Pancreas (tissue), 10 donors: Measurements from ENCODE around the gene COL5A1. TPM values are rescaled to one million over a fixed set of nuclear protein-coding genes. Genes with fewer than 3 reads are reported as not detected.
A peak's percentile ranks its signal among the peaks of the same experiment; 100 is the strongest.

Experiments used
- ATAC-seq, 4 donors: fragments of 200-7000 bp; cut with Tn5 transposase; one replicate each; pipeline versions ENCODE4 v1.8.0 to v1.9.1; 2020; ENCODE audit warnings: mild to moderate bottlenecking in 4 of 4, moderate library complexity in 4 of 4
- DNase-seq, 6 donors: peaks; one replicate each; pipeline ENCODE4 v3.0.0-alpha.2; 2020
- FAIRE-seq: peaks from 2 replicates; lab custom pipeline; 2012; peaks lifted over from hg19 to GRCh38; lab: Jason Lieb, UNC
- H3K27ac ChIP-seq, 4 donors: fragments of 200-600 bp; sonication (generic); 1 replicate in 3 of 4; 2 replicates in 1 of 4; pipeline versions ENCODE4 v1.5.0 to v1.8.0; 2020
- H3K27me3 ChIP-seq, 4 donors: fragments of 200-600 bp; one replicate each; pipeline ENCODE4 v1.8.0; 2021
- H3K36me3 ChIP-seq, 3 donors: fragments of 200-600 bp; sonication (generic) in 1 of 3; one replicate each; pipeline versions ENCODE4 v1.5.0 to v1.8.0; 2020 to 2021
- H3K4me1 ChIP-seq, 3 donors: fragments of 200-600 bp; one replicate each; pipeline ENCODE4 v1.8.0; 2021
- H3K4me3 ChIP-seq, 4 donors: fragments of 200-600 bp; sonication (generic) in 2 of 4; one replicate each; pipeline versions ENCODE4 v1.5.0 to v1.8.0; 2020 to 2021
- H3K9me3 ChIP-seq, 4 donors: fragments of 200-600 bp; one replicate each; pipeline ENCODE4 v1.8.0; 2021
- WGBS, 2 donors: extraction: QIAGEN DNeasy Blood & Tissue Kit; methylation state at CpG; one replicate each; pipeline ENCODE4 v1.1.7; 2013; 5-methylcytosine and 5-hydroxymethylcytosine counted together
- intact Hi-C, 3 donors: fragments of 100-400 bp; cut with DNase I; formaldehyde crosslinking; loops; one replicate each; pipeline versions ENCODE4 v1.11.1 to v1.14.2; 2022
- polyA plus RNA-seq, 2 donors: library from polyadenylated mRNA; stranded (reverse); fragments of 200-250 nt; gene quantifications; one replicate each; pipeline ENCODE4 v1.2.3, GENCODE V29; 2013
- total RNA-seq, 6 donors: library from RNA; stranded (reverse); fragmentation: NEBNext Ultra II Directional in 4 of 6; extraction: Animal tissue kit (Norgen Biotek cat#: 25700) in 4 of 6; gene quantifications; one replicate each; pipeline versions ENCODE4 v1.2.1 to v1.2.4, GENCODE V29; 2021 to 2023
- TF ChIP-seq, protein P1 (sequence below), 4 donors: fragments of 200-600 bp; sonication (generic) in 3 of 4; IDR thresholded peaks; one replicate each; pipeline versions ENCODE4 v1.5.0 to v1.8.0; 2021; ENCODE audit warnings: antibody characterized with exemption in 4 of 4
- donor health status: healthy with polysubstance abuse.
- donor health status: DM: no; HTN: no; CAD: no; lungs with moderate emphysema.
- donor health status: DM: no; HTN: no; CAD: no.
- donor health status: control.
- donor health status: control.
- donor health status: Bipolar disorder and iron deficiency.
- donor health status: DM: yes; HTN: yes; CAD: no.
- donor health status: DM: no; HTN: no; CAD: no.
- donor health status: DM: no; HTN: no; CAD: no.
- donor health status: DM: yes; HTN: yes; CAD: no.

The COL5A1 gene
- total and polyA plus RNA-seq, 8 donors = 1.2 to 62.8 (median 3.5) TPM

DNA sequence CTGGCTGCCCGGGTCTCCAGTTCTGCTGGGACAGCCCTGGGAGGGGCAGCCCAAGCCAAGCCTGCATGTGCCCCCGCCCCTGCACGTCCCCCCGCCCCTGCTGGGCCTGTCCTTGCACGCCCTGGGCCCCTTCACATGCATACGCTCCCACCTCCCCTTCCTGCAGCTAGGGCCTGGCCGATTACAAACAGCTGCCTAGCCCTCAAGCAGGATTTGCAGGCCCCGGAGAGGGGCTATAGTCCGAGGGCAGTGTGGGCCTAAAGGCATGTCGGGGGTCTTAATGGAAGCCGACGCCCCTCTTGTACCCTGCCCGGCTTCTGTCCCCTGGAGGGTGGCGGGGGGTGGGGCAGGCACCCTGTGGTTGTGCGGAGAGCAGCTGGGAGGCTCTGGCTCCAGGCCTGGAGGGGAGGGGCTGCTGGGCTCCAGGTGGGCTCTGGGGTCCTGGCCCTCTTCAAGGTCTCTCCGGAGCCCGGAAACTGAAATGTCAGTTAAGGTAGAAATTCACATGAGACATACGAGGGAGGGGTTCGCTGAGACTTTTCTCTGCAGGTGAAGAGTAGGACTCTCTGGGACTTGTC is 16.9 kb downstream of the COL5A1 start:
- WGBS, 2 donors = 30% methylated on average over 19 of the region's 19 CpGs
- Histone ChIP-seq H3K36me3 (no peaks in the 10 kb centered on the region), H3K27me3 (no peaks in the 10 kb centered on the region), H3K4me3 (no peak overlapping the region), H3K4me1 (no peaks in the 10 kb centered on the region), H3K9me3 (no peaks in the 10 kb centered on the region), H3K27ac (no peak overlapping the region)
- TF ChIP-seq, protein P1, sequence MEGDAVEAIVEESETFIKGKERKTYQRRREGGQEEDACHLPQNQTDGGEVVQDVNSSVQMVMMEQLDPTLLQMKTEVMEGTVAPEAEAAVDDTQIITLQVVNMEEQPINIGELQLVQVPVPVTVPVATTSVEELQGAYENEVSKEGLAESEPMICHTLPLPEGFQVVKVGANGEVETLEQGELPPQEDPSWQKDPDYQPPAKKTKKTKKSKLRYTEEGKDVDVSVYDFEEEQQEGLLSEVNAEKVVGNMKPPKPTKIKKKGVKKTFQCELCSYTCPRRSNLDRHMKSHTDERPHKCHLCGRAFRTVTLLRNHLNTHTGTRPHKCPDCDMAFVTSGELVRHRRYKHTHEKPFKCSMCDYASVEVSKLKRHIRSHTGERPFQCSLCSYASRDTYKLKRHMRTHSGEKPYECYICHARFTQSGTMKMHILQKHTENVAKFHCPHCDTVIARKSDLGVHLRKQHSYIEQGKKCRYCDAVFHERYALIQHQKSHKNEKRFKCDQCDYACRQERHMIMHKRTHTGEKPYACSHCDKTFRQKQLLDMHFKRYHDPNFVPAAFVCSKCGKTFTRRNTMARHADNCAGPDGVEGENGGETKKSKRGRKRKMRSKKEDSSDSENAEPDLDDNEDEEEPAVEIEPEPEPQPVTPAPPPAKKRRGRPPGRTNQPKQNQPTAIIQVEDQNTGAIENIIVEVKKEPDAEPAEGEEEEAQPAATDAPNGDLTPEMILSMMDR (IDR thresholded peaks at IDR 0.05) = no peak
- no peak for ATAC-seq
- FAIRE-seq = no peak
- DNase-seq = peak in 3 of 6 donors; percentile 14 to 55 (median 36)
- intact Hi-C loops = no loop called here

DNA sequence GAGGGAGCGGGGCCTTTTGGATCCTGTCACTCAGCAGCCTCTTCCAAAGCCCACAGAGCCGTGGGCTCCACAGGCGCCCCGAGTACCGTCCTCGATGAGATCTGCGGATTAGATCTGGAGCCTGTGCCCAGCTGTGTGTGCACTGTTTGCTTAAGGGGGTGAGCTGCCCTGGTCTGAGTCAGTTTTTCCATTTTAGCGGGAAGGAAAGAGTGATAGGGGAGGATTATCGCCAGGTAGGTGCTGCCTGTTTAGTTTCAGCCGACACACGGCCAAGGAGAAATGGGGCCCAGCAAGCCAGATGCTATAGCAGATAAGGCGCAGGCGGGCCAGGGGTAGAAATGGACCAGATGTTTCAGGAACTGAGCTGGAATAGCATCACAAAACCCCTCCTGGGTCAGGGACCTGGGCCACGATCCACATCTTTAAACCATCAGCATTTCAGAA is 18.1 kb downstream of the COL5A1 start:
- no peak overlapping the region for H3K4me3 ChIP-seq
- TF ChIP-seq, protein P1 (IDR thresholded peaks at IDR 0.05) = no peak
- FAIRE-seq (no peak), DNase-seq (peak in 1 of 6 donors; percentile 32), ATAC-seq (no peak)
- no peak overlapping the region for H3K27ac ChIP-seq
- H3K9me3 ChIP-seq = no peaks in the 10 kb centered on the region
- H3K4me1 ChIP-seq = no peaks in the 10 kb centered on the region
- no peaks in the 10 kb centered on the region for H3K27me3 ChIP-seq
- intact Hi-C loops = no loop called here
- H3K36me3 ChIP-seq = no peaks in the 10 kb centered on the region
- 75 to 79% methylated on average over 14 of the region's 14 CpGs for WGBS, 2 donors

DNA sequence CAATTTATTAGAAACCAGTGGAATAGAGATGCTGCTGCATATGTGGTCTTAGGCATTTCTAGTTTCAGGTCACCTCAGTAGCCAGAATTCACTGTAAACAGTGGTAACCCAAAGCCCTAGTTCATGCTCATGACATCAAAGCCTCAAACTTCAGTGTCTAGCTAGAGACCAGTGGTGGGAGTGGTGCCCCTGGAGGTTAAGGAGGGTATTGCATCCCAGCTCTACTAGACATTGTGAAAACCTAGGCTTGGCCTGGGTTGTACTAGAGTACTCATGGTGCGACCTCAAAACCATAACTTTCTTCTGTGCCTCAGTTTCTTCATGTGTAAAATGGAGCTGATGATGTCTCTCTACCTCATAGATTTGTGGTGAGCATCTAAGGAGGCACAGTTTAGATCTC is 18.8 kb downstream of the COL5A1 start:
- DNase-seq = peak in 1 of 6 donors; percentile 6
- no peak for FAIRE-seq
- 86 to 95% methylated on average over 1 of the region's 1 CpG for WGBS, 2 donors
- H3K36me3 ChIP-seq = no peaks in the 10 kb centered on the region
- no peaks in the 10 kb centered on the region for H3K9me3 ChIP-seq
- H3K4me3 ChIP-seq = no peak overlapping the region
- TF ChIP-seq, protein P1 (IDR thresholded peaks at IDR 0.05) = peak in 1 of 4 donors; percentile 24
- intact Hi-C loops = no loop called here
- no peaks in the 10 kb centered on the region for H3K27me3 ChIP-seq
- no peaks in the 10 kb centered on the region for H3K4me1 ChIP-seq
- H3K27ac ChIP-seq = no peak overlapping the region
- ATAC-seq = no peak

DNA sequence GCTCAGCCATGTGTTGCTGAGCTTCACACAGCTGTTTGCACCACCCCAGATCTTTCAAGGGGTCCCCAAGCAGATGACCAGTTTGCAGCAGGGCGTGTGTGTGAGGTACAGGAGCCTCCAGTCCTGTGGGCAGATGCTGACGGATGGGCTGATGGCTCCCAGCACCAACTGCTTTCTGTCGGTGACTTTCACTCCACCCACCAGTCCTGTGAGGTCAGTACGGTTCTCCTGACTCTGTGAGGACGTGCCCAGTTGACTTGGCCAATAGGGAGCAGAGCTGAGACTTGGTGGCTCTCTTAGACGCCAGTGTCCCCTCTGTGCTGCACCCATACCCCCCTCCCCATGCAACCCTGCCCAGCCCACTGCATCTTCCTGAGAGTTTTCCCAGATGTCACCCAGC is 19.7 kb downstream of the COL5A1 start:
- ATAC-seq (no peak), DNase-seq (peak in 1 of 6 donors; percentile 13), FAIRE-seq (no peak)
- no peaks in the 10 kb centered on the region for H3K27me3 ChIP-seq
- intact Hi-C loops = no loop called here
- WGBS, 2 donors = 58 to 61% methylated on average over 6 of the region's 6 CpGs
- TF ChIP-seq, protein P1 (IDR thresholded peaks at IDR 0.05) = no peak
- H3K4me3 ChIP-seq = no peak overlapping the region
- H3K36me3 ChIP-seq = no peaks in the 10 kb centered on the region
- H3K27ac ChIP-seq = no peak overlapping the region
- no peaks in the 10 kb centered on the region for H3K4me1 ChIP-seq
- H3K9me3 ChIP-seq = no peaks in the 10 kb centered on the region

DNA sequence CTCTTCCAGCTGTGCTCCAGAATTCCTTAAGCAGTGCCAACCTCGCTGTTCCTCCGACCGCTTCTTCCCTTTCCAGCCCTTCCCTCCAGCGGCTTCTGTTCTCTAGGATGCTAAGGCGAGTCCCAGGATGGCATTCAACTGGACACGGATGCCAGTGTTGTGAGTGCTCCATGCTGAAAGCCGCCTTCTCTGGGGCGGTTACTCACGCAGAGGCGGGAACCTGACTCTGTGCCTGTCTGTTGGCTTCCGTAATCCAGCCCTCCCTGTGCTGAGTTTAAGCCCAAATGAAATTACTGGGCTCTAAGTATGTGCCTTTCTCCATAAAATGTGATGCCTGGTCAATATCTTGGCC is 20.2 kb downstream of the COL5A1 start:
- Histone ChIP-seq H3K9me3 (no peaks in the 10 kb centered on the region), H3K4me3 (no peak overlapping the region), H3K36me3 (no peaks in the 10 kb centered on the region), H3K27me3 (no peaks in the 10 kb centered on the region), H3K4me1 (no peaks in the 10 kb centered on the region), H3K27ac (no peak overlapping the region)
- peak in 3 of 4 donors; percentile 18 to 37 (median 27) for ATAC-seq
- peak in 1 of 6 donors; percentile 31 for DNase-seq
- intact Hi-C loops = no loop called here
- WGBS, 2 donors = 78 to 89% methylated on average over 11 of the region's 11 CpGs
- FAIRE-seq = no peak
- TF ChIP-seq, protein P1 (IDR thresholded peaks at IDR 0.05) = no peak
